ENCODE results near the gene C2. TPM values are rescaled to one million over a fixed set of nuclear protein-coding genes. Genes with fewer than 3 reads are reported as not detected.

The C2 gene
- total RNA-seq, 1 experiment from 2014 or later: 0.96 TPM

GRCh38 chr6:31898383-31899011 lies 29.0 kb upstream of the C2 start:
- intact Hi-C loops (cut with micrococcal nuclease; ENCODE audit: unreplicated experiment): loop anchor here (5.0 kb wide), 2 partner anchors 66 to 216 kb away; partner anchors contain the start of gene LY6G5C
- peak; percentile 21 to 75 for DNase-seq
- CTCF ChIA-PET: interaction anchor here (0.5 to 0.8 kb wide), 3 partner anchors 30 to 128 kb away, joined by 3 to 4 read pairs (median 3); no protein-coding TSS in a partner anchor

GRCh38 chr6:31899215-31899614 lies 28.3 kb upstream of the C2 start:
- CTCF ChIA-PET: no interaction called here
- H3K4me2 ChIP-seq: peak overlapping the region; percentile 91

More at GRCh38 chr6:31898383-31899011, 29.0 kb upstream of the C2 start:
- Histone ChIP-seq H3K4me2 (peak overlapping the region; percentile 91), H3F3A (ENCODE audit: insufficient read depth, low read depth) (peaks cover 40% of the 10 kb centered on the region), H3K9me3 (ENCODE audit: insufficient read depth, low read depth) (no peaks in the 10 kb centered on the region), H3K4me1 (replicated peaks; ENCODE audit: insufficient read depth) (peaks cover 28% of the 10 kb centered on the region), H3K79me2 (ENCODE audit: low read depth) (peaks cover 30% of the 10 kb centered on the region), H3K27me3 (ENCODE audit: insufficient read depth, low read depth) (no peaks in the 10 kb centered on the region), H2AFZ (peak overlapping the region; percentile 83), H3K9me2 (ENCODE audit: insufficient read depth) (no peaks in the 10 kb centered on the region), H3K4me3 (peak overlapping the region; percentile 73), H3K36me3 (ENCODE audit: low read depth) (peaks cover 12% of the 10 kb centered on the region; the same call in 1 of the 2 replicates), H4K20me1 (ENCODE audit: insufficient read depth) (no peaks in the 10 kb centered on the region), H3K27ac (0 out of 2 replicates have a peak overlapping the region, but pooled peaks have one; percentile 44)
- no TSS peak for BruUV-seq (replicated peaks)
- TF ChIP-seq, protein P1, sequence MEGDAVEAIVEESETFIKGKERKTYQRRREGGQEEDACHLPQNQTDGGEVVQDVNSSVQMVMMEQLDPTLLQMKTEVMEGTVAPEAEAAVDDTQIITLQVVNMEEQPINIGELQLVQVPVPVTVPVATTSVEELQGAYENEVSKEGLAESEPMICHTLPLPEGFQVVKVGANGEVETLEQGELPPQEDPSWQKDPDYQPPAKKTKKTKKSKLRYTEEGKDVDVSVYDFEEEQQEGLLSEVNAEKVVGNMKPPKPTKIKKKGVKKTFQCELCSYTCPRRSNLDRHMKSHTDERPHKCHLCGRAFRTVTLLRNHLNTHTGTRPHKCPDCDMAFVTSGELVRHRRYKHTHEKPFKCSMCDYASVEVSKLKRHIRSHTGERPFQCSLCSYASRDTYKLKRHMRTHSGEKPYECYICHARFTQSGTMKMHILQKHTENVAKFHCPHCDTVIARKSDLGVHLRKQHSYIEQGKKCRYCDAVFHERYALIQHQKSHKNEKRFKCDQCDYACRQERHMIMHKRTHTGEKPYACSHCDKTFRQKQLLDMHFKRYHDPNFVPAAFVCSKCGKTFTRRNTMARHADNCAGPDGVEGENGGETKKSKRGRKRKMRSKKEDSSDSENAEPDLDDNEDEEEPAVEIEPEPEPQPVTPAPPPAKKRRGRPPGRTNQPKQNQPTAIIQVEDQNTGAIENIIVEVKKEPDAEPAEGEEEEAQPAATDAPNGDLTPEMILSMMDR (conservative IDR thresholded peaks at IDR 0.05): no peak
- TF ChIP-seq EZH2 (IDR thresholded peaks at IDR 0.05; ENCODE audit: low read depth): no peak
- POLR2A ChIA-PET (ENCODE audit: unreplicated experiment): interaction anchor here (0.6 to 1.4 kb wide), 10 partner anchors 36 to 953 kb away, joined by 3 to 18 read pairs (median 6); partner anchors contain the start of genes CLIC1, HSPA1B and NEU1

More at GRCh38 chr6:31899215-31899614, 28.3 kb upstream of the C2 start:
- Histone ChIP-seq H4K20me1 (ENCODE audit: insufficient read depth) (no peaks in the 10 kb centered on the region), H3K36me3 (ENCODE audit: low read depth) (peaks cover 11% of the 10 kb centered on the region; the same call in 1 of the 2 replicates), H3K27ac (no peak overlapping the region), H2AFZ (no peak overlapping the region), H3F3A (ENCODE audit: insufficient read depth, low read depth) (peaks cover 40% of the 10 kb centered on the region), H3K9me3 (ENCODE audit: insufficient read depth, low read depth) (no peaks in the 10 kb centered on the region), H3K9me2 (ENCODE audit: insufficient read depth) (no peaks in the 10 kb centered on the region), H3K79me2 (ENCODE audit: low read depth) (peaks cover 30% of the 10 kb centered on the region), H3K27me3 (ENCODE audit: insufficient read depth, low read depth) (no peaks in the 10 kb centered on the region), H3K4me3 (no peak overlapping the region), H3K4me1 (replicated peaks; ENCODE audit: insufficient read depth) (peaks cover 28% of the 10 kb centered on the region)
- no peak for DNase-seq
- intact Hi-C loops (cut with micrococcal nuclease; ENCODE audit: unreplicated experiment): loop anchor here (5.0 kb wide), 2 partner anchors 67 to 217 kb away; partner anchors contain the start of gene LY6G5C
- no TSS peak for BruUV-seq (replicated peaks)
- POLR2A ChIA-PET (ENCODE audit: unreplicated experiment): no interaction called here
- no peak for TF ChIP-seq EZH2 (IDR thresholded peaks at IDR 0.05; ENCODE audit: low read depth)
- TF ChIP-seq, protein P1 (conservative IDR thresholded peaks at IDR 0.05): no peak

All from PC-9 (cell line).